Left ventricle myocardium superior (tissue), 1 donor: Measurements from ENCODE around the gene C14orf93. TPM values are rescaled to one million over a fixed set of nuclear protein-coding genes. Genes with fewer than 3 reads are reported as not detected.
A peak's percentile ranks its signal among the peaks of the same experiment; 100 is the strongest.
"Not testable (repeated sequence)": the region's sequence is repeated elsewhere in the genome, so short reads cannot be mapped to it uniquely, and the experiment has no call there.

Source experiments
- ATAC-seq: fragments of 200-7000 bp; cut with Tn5 transposase; one replicate; pipeline ENCODE4 v1.9.1; 2020; ENCODE audit warnings: mild to moderate bottlenecking, moderate library complexity
- DNase-seq: peaks from one replicate; pipeline ENCODE4 v3.0.0-alpha.2; 2020
- intact Hi-C: fragments of 100-400 bp; cut with micrococcal nuclease; formaldehyde crosslinking; loops from one replicate; pipeline ENCODE4 v1.11.0; 2022
- total RNA-seq: library from RNA; stranded (reverse); fragmentation: NEBNext Ultra II Directional; extraction: Animal tissue kit (Norgen Biotek cat#: 25700); gene quantifications from one replicate; pipeline ENCODE4 v1.2.1, GENCODE V29; 2021
- donor health status: DM: no; HTN: yes; CAD: no; lungs with severe emphysema.

Gene C14orf93
- total RNA-seq, 1 donor from 2014 or later = 6.2 TPM

DNA sequence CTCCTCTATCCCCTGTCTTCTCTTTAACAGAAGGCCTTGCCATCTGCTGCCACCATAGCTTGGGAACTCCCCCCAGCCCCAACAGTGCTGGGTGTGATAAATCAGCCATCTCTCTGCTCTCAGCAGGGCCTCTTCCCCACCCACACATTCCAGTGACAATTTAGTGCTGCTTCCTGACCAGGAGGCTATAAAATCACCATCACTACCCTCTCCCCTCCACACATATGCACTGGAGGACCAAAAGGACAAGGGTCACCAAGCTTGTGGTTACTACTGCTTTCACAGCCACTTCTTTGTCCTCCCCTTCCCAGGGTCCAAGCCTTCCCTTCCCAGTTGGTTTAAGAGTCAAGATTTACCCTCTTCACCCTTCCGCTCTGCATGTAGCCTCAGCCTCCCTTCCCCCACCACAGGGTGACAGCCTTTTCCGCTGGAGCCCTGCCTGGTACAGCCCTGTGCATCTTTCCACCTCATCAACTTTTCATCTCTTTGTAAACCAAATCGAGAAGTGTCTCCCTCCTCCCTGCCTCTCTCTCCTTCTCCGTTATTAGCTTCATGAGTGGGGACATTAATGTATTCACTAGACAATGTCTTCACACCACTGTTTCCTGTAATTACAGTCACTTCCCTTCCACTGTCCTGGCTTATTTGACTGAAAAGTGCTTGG lies 15.3 kb upstream of the C14orf93 start:
- no peak for DNase-seq
- intact Hi-C loops = no loop called here
- no peak for ATAC-seq

DNA sequence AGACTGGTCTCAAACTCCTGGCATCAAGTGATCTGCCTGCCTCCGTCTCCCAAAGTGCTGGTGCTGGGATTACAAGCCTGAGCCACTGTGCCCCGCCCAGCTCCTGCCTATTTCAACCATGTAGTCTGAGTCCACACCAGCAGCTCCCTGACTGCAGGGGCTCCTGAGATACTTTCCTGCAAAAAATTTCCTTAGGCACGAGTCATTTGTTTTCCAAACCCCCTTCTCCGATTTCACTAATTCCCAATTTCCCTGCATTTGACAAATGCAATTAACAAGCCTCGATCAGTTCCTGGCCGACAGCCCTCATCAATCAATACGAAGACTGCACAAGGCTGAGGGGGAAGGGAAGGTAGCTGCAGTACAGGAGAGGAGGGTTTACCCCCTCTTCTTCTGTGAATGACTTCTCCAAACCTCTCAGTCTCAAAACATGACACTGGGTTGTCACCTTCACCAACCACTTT lies 14.7 kb upstream of the C14orf93 start:
- DNase-seq = no peak
- no peak for ATAC-seq
- intact Hi-C loops = no loop called here

DNA sequence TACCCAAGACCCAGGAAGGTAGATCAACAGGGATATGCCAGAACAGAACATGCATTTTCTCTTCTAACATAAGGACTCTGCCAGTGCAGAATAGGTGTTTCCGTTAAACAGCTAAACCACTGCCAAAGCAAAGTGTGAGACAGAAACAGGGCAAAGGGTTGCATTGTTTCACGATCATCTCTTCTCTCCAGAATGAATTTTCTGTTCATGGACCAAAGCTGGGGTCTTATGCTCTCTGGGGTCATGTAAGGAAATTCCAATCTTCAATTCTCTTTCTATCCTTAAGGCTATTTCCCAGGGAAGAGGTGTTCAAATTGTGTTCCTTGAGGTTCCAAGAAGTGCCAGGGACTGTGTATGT lies 13.8 kb upstream of the C14orf93 start:
- DNase-seq (no peak), ATAC-seq (no peak)
- intact Hi-C loops = no loop called here

DNA sequence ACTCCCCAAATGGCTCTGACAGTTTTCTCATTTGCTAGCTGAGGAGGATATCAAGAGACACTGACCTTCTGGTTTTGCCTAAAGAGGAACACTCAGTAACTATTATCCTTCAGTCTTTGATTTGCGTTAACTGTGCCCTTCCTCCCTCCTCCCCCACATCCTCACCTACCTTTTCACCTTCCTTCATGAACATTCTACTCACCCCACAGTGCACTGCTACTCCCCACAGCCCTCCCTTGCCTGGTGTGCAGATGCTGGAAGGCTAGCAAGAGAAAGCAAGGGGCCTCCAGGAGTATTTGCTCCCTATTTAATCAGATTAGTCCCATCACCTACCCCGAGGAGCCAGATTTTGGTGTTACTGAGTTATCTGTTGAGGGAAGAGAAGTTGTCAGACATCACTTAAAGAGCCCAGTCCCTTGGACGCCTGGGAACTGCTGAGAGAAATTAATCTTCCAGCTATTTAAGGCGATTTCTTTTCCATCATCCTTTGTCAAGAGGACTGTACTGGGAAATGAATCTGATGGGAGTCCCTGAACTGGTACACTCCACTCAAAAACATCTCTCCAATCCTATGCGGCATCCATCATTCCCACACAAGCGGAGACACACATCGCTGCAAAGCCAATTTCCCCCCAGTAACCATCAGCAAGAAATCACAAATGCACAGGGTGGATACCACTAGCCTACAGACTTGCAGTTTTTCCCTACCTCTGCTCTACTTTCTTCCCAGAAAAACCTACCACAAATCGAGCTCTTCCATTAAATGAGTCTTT lies 13.3 kb upstream of the C14orf93 start:
- no peak for DNase-seq
- intact Hi-C loops = no loop called here
- ATAC-seq = no peak

DNA sequence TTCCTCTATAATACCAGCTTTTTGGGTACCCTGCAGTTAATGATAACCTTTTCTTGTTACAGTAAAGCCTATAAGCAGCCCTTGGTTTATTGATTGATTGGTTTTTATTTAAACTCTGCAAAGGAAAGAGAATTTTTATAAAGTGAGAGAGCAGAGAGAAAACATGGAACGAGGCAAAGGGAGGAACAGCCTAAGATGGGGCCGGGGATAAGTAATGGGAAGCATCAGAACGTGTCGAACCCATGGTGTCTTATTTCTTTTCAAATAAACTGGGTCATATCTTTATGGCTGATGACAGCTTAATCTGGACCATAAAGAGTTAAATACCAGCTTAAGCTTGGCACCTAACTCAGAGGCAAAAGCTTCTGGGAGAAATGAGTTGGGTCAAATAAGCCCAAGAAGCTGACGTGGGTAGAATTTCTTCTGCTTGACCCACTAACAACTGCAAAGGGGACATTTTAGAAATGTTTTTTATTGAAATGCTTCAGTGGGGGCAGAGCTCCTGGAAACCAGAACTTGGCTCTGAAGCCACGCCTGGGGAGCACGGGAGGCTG lies 12.0 kb upstream of the C14orf93 start:
- ATAC-seq (no peak), DNase-seq (no peak)
- intact Hi-C loops = no loop called here

DNA sequence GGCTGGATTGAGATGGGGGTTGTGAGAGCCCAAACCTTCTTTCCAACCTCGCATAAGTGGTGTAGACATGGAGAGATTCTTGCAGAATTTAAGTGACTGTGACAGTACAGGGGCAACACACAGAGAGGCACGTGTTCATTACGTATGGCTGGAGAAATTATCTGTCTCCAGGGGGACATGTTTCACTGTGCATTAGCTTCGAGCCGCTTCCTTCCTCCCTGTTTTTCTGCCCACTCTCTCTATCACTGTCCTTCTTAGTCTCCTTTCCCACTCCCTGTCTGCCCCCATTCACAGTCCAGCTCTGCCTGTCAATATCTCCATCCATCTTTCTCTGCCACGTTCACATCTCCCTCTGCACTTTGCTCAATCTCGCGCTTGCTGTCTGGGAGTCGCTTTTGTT lies 11.5 kb upstream of the C14orf93 start:
- no peak for ATAC-seq
- DNase-seq = no peak
- intact Hi-C loops = no loop called here

DNA sequence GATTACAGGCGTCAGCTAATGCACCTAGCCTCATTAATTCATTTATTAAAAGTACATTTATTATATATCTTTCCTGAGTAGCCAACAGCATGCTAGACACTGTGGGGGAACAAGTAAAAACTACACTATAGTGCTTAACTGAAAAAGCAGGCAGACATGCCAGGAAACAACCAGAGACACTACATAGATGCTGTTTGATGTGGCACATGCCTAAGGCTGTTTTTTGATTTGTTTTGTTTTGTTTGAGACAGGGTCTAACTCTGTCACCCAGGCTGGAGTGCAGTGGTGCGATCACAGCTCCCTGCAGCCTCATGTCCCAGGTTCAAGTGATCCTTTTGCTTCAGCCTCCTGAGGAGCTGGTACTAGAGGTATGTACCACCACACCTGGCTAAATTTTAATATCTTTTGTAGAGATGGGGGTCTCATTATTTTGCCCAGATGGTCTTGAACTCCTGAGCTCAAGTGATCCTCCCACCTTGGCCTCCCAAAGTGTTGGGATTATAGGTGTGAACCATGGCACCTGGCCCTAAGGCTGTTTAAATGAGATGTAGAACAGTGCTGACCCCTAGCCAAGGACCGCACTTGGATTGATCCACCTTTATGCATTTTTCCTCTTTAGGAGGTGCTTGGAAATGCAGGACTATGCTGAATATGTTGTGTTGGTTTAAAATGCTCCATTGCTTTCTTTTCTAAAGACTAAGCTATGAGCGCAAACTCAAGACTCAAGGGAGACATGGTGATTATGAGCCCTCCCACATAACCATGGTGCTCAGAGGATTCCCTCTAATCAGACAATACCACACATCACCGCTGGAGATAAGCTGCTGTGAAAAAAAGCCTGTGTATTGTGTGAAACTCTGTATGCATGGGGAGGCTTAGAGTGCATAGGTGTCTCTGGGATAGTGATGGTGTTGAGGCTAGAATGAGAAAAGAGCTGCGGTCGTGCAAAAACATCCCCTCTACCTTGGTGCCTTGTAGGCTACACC lies 10.5 kb upstream of the C14orf93 start:
- intact Hi-C loops = no loop called here
- DNase-seq (no peak), ATAC-seq (no peak)

DNA sequence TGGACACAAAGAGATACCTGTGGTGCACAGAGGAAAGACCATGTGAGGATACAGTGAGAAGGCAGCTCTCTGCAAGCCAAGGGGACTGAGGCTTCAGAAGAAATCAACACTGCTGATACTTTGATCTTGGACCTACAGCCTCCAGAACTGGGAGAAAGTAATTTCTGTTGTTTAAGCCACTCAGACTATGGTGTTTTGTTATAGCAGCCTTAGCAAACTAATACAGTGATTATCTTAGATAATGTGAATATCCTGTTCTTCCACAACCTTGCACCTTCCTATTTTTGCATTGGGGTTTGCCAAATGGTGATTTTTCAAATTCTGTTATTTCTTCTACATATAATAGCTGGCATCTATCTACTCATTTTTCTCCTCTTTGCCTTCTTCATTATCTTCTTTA lies 8.2 kb upstream of the C14orf93 start:
- no peak for ATAC-seq
- DNase-seq = no peak
- intact Hi-C loops = no loop called here

DNA sequence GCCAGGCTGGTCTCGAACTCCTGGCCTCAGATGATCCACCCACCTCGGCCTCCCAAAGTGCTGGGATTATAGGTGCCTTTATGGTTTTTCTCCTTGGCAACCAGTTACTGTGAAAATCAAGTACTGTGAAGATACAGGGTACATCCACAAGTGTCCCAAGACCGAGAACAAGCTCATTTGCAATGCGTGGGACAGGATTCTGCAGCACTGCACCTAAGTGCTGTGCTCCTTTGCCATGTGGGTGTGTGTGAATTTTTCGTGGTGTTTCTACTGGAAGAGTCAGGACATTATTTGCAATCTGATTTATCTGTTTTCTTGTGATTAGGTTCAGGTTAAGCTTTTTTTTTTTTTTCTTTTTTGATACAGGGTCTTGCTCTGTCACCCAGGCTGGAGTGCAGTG lies 7.1 kb upstream of the C14orf93 start:
- intact Hi-C loops = no loop called here
- no peak for ATAC-seq
- DNase-seq = no peak

DNA sequence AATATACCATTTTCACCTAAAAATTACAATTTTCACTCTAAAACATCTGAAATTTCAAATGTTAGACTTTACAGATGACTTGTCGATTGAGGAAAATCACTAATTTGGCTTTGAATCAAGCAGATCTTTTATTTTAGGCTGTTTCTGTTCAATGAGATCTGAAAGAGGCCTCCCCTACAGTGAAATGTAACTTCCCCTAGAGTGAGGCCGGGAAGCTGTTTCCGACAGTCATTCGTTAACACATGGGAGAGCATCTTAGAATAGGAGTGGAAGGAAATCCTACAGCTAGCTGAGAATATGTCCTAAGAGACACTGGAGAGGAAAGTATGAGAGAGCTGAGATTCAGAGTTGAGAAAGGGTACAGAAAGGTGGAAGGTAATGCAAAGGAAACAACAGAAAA lies 5.7 kb upstream of the C14orf93 start:
- ATAC-seq (no peak), DNase-seq (no peak)
- intact Hi-C loops = no loop called here

DNA sequence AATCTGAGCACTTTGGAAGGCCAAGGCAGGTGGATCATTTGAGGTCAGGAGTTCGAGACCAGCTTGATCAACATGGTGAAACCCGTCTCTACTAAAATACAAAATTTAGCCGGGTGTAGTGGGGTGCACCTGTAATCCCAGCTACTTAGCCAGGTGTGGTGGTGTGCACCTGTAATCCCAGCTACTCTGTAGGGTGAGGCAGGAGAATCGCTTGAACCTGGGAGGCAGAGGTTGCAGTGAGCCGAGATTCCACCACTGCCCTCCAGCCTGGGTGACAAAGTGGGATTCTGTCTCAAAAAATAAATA lies 3.8 kb upstream of the C14orf93 start:
- intact Hi-C loops, DNase-seq, ATAC-seq: not testable (repeated sequence)

DNA sequence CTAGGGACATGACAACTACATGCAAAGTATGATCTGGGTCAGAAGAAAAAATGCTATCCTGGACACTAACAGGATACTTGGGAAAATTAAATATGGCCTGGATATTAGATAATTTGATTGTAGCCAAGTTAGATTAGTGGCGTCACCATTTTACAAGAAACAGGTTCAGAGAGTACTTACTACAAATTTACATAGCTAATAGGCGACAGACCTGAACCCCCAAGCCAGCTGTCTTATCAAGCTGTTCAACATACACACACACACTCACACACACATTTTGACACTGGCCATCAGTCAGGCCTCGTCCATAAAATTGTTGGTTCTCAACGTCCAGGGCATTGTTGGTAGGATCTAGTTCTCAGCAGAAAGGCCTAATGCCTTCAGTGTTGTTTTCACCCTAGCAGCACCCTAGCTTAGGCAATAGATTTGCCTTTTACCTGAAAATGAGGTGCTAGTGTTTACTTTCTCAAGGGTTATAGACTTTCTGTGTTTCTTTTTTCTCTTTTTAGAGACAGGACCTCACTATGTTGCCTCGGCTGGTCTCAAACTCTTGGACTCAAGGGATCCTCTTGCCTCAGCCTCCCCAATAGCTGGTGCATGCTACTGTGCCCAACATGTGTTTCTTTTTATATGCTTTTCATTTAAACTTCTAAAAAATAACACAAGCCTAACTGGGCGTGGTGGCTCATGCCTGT lies 3.3 kb upstream of the C14orf93 start:
- intact Hi-C loops = no loop called here
- ATAC-seq = no peak
- no peak for DNase-seq

DNA sequence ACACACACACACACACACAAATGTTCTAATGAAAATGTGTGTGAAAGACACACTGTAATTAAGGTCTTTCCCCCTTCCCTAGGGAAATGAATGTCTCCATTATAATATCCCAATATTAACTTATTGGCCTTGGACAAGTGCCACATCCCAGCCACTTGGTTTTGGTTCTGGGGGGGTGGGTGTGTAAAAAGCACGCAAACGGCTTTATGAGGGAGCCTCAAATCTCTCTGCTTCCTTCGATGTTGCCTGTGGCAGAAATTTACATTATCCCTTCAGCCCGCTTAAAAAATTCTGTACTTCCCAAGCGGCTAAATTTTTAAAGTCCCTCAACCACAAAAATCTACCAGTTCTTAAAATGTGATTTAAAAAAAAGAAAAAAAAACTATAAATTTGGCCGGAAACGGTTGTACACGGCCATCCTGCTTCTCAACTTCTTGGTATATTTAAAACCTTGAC lies 432 bp downstream of the C14orf93 start:
- ATAC-seq (no peak), DNase-seq (no peak)
- intact Hi-C loops = no loop called here

DNA sequence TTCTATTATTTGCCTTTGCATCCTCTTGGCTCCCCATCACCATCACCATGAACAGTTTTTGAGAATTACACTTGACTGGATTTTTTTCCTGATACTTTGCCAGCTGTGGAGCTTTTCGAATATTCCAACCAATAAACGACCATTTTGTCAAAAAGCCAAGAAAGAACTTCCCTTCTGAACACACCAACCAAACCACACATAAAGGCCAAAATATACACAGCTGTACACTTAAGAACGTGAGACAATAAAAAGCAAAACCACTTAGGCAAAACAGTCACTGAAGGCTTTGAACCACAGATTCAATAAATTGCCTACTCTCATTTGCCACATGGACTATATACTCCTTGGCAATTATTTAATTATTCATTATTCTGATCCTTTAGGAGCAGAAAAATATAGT lies 1.1 kb downstream of the C14orf93 start:
- ATAC-seq (no peak), DNase-seq (no peak)
- intact Hi-C loops = no loop called here

DNA sequence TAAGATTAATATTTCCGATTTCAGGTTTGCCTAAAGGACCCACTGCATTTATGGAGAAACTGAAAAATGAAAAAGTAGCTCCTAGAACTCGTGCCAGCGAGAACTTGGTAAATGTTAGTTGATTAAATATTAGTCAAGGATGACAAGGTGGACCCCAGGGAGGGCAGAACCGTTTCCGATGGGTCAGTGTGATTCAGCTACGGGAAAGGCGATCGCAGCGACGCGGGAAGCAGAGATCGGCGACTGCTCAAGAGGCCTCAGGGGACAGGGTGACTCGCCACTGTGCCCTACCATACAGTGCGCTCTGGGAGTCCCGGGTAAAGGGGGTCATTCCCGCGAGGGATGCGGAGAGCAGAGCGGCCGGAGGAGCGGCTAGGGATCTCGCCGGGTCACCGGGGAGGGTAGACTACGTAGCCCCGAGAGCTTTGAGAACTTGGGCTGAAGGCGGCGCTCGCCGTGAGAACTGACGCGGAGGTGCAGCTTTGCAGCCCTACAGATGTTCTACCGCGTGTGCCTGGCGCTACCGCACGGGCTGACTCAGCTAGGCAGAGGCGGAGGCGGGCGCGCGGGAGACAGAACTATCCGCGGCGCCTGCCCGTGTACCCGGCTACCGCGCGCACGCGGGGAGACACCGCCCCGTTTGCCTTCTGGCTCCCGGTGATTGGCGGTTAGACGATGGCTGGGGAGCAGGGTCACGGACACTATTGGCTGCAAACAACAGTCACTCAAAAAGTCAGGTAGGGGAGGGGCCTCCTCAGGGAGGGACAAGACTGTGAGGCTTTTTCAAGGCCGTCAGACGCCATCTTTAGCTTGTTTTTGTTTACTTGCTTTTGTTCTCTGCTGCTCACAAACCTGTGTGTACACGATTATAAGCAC lies 3.2 kb downstream of the C14orf93 start:
- intact Hi-C loops = no loop called here
- DNase-seq (peak; percentile 97), ATAC-seq (peak; percentile 99)

DNA sequence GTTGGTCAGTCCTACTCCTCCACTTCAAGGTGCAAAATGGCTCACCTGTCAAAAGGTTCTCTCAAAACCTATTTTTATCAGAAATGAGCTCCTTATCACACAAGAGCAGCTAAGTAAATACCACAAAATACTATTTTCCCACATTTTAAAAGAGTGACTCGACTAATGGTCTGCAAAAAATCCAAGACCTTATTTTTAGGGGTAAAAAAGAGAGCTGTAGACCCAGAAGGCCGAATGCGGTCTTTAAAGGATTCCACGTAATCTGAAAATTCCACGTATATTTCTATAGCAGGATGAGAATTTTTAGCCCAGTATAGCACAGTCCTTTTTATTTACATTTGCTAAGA lies 3.8 kb downstream of the C14orf93 start:
- ATAC-seq = no peak

DNA sequence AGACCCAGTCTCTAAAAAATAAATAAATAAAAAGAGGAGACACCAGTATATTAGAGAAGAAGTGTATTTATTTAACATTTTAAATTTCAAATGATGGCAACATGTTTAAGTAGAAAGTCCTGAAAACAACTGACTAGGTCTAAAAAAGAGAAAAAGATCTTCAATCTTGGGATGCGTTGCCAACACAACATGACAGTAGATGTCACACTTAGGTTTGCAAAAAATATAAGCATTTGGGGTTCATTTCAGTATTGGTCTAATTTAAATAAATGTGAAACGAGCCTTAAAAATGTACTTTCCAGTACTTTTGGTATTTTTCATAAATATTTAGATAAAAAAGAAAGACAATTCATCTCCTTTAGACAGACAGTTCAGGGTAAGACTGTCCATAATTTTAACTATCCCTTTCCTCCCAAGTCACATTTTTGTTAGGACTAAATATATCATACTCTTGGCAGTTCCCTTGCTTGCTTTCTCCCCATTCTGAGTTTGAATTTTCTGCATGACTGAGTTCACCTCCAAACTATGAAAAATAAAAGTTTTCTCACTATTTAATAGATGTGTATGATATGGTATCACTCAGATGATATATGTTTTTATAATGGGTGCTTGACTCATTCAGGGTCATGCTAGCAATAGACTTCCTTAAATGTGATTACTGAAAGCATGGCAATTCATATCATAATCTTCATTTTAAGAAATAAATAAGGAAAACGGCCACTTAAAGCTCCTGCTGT lies 4.3 kb downstream of the C14orf93 start:
- DNase-seq (no peak), ATAC-seq (no peak)
- intact Hi-C loops = no loop called here

More for the DNA sequence above, 3.8 kb downstream of the C14orf93 start:
- intact Hi-C loops = no loop called here
- no peak for DNase-seq

DNA sequence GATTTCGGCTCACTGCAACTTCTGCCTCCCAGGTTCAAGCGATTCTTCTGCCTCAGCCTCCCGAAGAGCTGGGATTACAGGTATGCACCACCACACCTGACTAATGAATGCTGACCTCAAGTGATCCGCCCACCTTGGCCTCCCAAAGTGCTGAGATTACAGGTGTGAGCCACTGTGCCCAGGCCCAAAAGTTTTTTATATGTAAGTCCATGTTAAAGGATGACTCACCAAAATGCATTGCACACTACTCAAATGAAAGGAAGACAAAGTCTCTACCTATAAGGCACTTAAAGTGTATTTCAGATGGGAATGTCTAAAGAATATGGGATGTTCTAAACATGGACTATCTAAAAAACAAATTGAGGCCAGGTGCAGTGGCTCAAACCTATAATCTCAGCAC lies 5.7 kb downstream of the C14orf93 start:
- intact Hi-C loops, DNase-seq, ATAC-seq: not testable (repeated sequence)
